Prostate gland (tissue), 2 donors: ENCODE results near the gene TRNAU1AP. TPM values are rescaled to one million over a fixed set of nuclear protein-coding genes. Genes with fewer than 3 reads are reported as not detected.
"Not testable (repeated sequence)": the region's sequence is repeated elsewhere in the genome, so short reads cannot be mapped to it uniquely, and the experiment has no call there.

Experiments used
- DNase-seq: peaks from one replicate; pipeline ENCODE4 v3.0.0-alpha.2; 2019; ENCODE audit warnings: low spot score
- H3K27ac ChIP-seq, 2 donors: fragments of 200-600 bp; sonication (generic); 2 replicates each; pipeline ENCODE4 v1.5.1; 2017 to 2019
- H3K27me3 ChIP-seq: fragments of 200-600 bp; sonication (generic); replicated peaks from 2 replicates; pipeline ENCODE4 v1.5.1; 2019; ENCODE audit not compliant: insufficient read depth
- H3K36me3 ChIP-seq, 2 donors: fragments of 200-600 bp; sonication (generic); 1 replicate in 1 of 2; 2 replicates in 1 of 2; pipeline versions ENCODE4 v1.5.1 to v1.8.1; 2017 to 2019
- H3K4me1 ChIP-seq: fragments of 200-600 bp; sonication (generic); replicated peaks from 2 replicates; pipeline ENCODE4 v1.5.1; 2019
- H3K4me3 ChIP-seq, 2 donors: fragments of 200-600 bp; sonication (generic); 2 replicates each; pipeline ENCODE4 v1.5.1; 2017 to 2019
- H3K9me3 ChIP-seq: fragments of 200-600 bp; sonication (generic); 2 replicates; pipeline ENCODE4 v1.5.1; 2017
- CTCF ChIP-seq, 4 experiments: fragments of 200-600 bp in 2 of 4; fragments of 450-650 bp in 2 of 4; sonication (generic) in 2 of 4; IDR thresholded peaks; 1 replicate in 3 of 4; 2 replicates in 1 of 4; pipeline ENCODE4 v1.5.1; 2016 to 2019; ENCODE audit warnings: antibody characterized with exemption in 4 of 4, mild to moderate bottlenecking in 2 of 4, moderate library complexity in 2 of 4
- POLR2A ChIP-seq: fragments of 450-650 bp; IDR thresholded peaks from one replicate; pipeline ENCODE4 v1.6.1; 2016; ENCODE audit warnings: antibody characterized with exemption, mild to moderate bottlenecking
- POLR2AphosphoS5 ChIP-seq: sonication (generic); formaldehyde crosslinking; IDR thresholded peaks from one replicate; pipeline ENCODE4 v1.6.1; 2017; ENCODE audit warnings: antibody characterized with exemption
- WGBS: methylation state at CpG from one replicate; pipeline ENCODE4 v1.1.5; 2018; 5-methylcytosine and 5-hydroxymethylcytosine counted together
- intact Hi-C: fragments of 100-400 bp; cut with DNase I; formaldehyde crosslinking; loops from one replicate; pipeline ENCODE4 v1.14.2; 2022
- total RNA-seq, 2 donors: library from RNA; depleted of rRNA; stranded (reverse); fragments of >200 nt; gene quantifications; one replicate each; pipeline ENCODE4 v1.1.0, GENCODE V29; 2016

Gene TRNAU1AP
- total RNA-seq, 2 donors from 2014 or later: 11.5 to 20.8 TPM

- Histone ChIP-seq H3K4me1 (no peaks in the 10 kb centered on the region), H3K9me3 (no peaks in the 10 kb centered on the region), H3K27ac (peak overlapping the region; percentile 72 to 83), H3K36me3 (no peaks in the 10 kb centered on the region), H3K27me3 (no peaks in the 10 kb centered on the region), H3K4me3 (peak overlapping the region; percentile 59 to 65)
- 8% methylated on average over 7 of the region's 7 CpGs for WGBS
- DNase-seq: no peak
- TF ChIP-seq CTCF (IDR thresholded peaks at IDR 0.05): no peak
- TF ChIP-seq POLR2AphosphoS5: no peak
- TF ChIP-seq POLR2A: no peak
- intact Hi-C loops: loop anchor here (5.0 to 10.0 kb wide), 2 partner anchors 65 to 367 kb away; no protein-coding TSS in a partner anchor
Measured at GRCh38 chr1:28517649-28517999, 35.3 kb upstream of the TRNAU1AP start.

- no peaks in the 10 kb centered on the region for H3K27me3 ChIP-seq
- intact Hi-C loops: loop anchor here (2.0 to 10.0 kb wide), 3 partner anchors 64 to 367 kb away; no protein-coding TSS in a partner anchor
- under 1% methylated on average over 44 of the region's 92 CpGs for WGBS
- H3K27ac ChIP-seq: peak overlapping the region; percentile 72 to 83
- H3K4me3 ChIP-seq: peak overlapping the region; percentile 59 to 65
- no peaks in the 10 kb centered on the region for H3K9me3 ChIP-seq
- no peaks in the 10 kb centered on the region for H3K36me3 ChIP-seq
- TF ChIP-seq CTCF (IDR thresholded peaks at IDR 0.05): peak; percentile 97 to 99 (median 98)
- peak; percentile 84 for TF ChIP-seq POLR2AphosphoS5
- TF ChIP-seq POLR2A: peak; percentile 67
- DNase-seq: peak; percentile 88
- H3K4me1 ChIP-seq: no peaks in the 10 kb centered on the region
Measured at GRCh38 chr1:28518000-28518744, 34.7 kb upstream of the TRNAU1AP start.

- H3K27ac ChIP-seq: peak overlapping the region; percentile 72 to 83
- 6% methylated on average over 21 of the region's 21 CpGs for WGBS
- no peaks in the 10 kb centered on the region for H3K9me3 ChIP-seq
- intact Hi-C loops: loop anchor here (2.0 to 10.0 kb wide), 3 partner anchors 63 to 366 kb away; no protein-coding TSS in a partner anchor
- H3K4me3 ChIP-seq: peak overlapping the region; percentile 59 to 65
- H3K36me3 ChIP-seq: no peaks in the 10 kb centered on the region
- no peaks in the 10 kb centered on the region for H3K4me1 ChIP-seq
- TF ChIP-seq CTCF (IDR thresholded peaks at IDR 0.05) (no peak), POLR2AphosphoS5 (no peak), POLR2A (no peak)
- no peak for DNase-seq
- no peaks in the 10 kb centered on the region for H3K27me3 ChIP-seq
Measured at GRCh38 chr1:28518745-28519341, 34.0 kb upstream of the TRNAU1AP start.

- WGBS: 90% methylated on average over 10 of the region's 10 CpGs
- Histone ChIP-seq H3K9me3 (no peaks in the 10 kb centered on the region), H3K4me1 (no peaks in the 10 kb centered on the region), H3K27me3 (no peaks in the 10 kb centered on the region), H3K27ac (no peak overlapping the region), H3K4me3 (no peak overlapping the region), H3K36me3 (no peaks in the 10 kb centered on the region)
- intact Hi-C loops: loop anchor here (2.0 to 10.0 kb wide), 3 partner anchors 62 to 365 kb away; no protein-coding TSS in a partner anchor
- TF ChIP-seq CTCF (IDR thresholded peaks at IDR 0.05): no peak
- no peak for TF ChIP-seq POLR2AphosphoS5
- no peak for TF ChIP-seq POLR2A
- DNase-seq: no peak
Measured at GRCh38 chr1:28519946-28520725, 32.7 kb upstream of the TRNAU1AP start.

GRCh38 chr1:28520796-28521195 lies 32.1 kb upstream of the TRNAU1AP start:
- H3K36me3 ChIP-seq, H3K27me3 ChIP-seq, DNase-seq, H3K4me3 ChIP-seq, H3K9me3 ChIP-seq, intact Hi-C loops, H3K4me1 ChIP-seq, H3K27ac ChIP-seq: not testable (repeated sequence)
- 94% methylated on average over 12 of the region's 12 CpGs for WGBS
